ENCODE measurements around the gene PLA2G4E. TPM values are rescaled to one million over a fixed set of nuclear protein-coding genes. Genes with fewer than 3 reads are reported as not detected.

The PLA2G4E gene
- total RNA-seq, 8 experiments from 2014 or later, result 0.08 to 0.52 (median 0.28) TPM; not detected in 4

- 40 to 100% (median 85%) methylated on average over 1 to 4 of the region's 5 CpGs; no CpG with 5 or more reads in 2 of the 10 experiments for WGBS, 10 experiments
Observed at GRCh38 chr15:41935566-41936020, 85.2 kb downstream of the PLA2G4E start.

GRCh38 chr15:41934843-41935242 is 86.0 kb downstream of the PLA2G4E start:
- WGBS, 10 experiments, result 81 to 100% (median 91%) methylated on average over 1 to 4 of the region's 4 CpGs; no CpG with 5 or more reads in 6 of the 10 experiments
- Histone ChIP-seq H3K4me1 (replicated peaks in 1 of 2) (peaks cover 0 to 3% of the 10 kb centered on the region in 2 donors), H3K4me3 (no peak overlapping the region), H3K27ac (no peak overlapping the region)
- in situ Hi-C loops (cut with MboI; ENCODE audit: low pct_unique_long_range_greater_than_20kb in 2 of 9, low sequenced_read_pairs in 9 of 9, unreplicated experiment in 9 of 9), result no loop called here
- ATAC-seq (replicated peaks in 6 of 8), result no peak

More at GRCh38 chr15:41935566-41936020, 85.2 kb downstream of the PLA2G4E start:
- in situ Hi-C loops (cut with MboI; ENCODE audit: low pct_unique_long_range_greater_than_20kb in 2 of 9, low sequenced_read_pairs in 9 of 9, unreplicated experiment in 9 of 9), result no loop called here
- Histone ChIP-seq H3K4me1 (replicated peaks in 1 of 2) (peaks cover 0 to 3% of the 10 kb centered on the region in 2 donors), H3K4me3 (no peak overlapping the region), H3K27ac (no peak overlapping the region)
- ATAC-seq (replicated peaks in 6 of 8), result no peak

- peak in 2 of 8 experiments; percentile 14 to 45 for ATAC-seq (replicated peaks in 6 of 8)
- Histone ChIP-seq H3K4me1 (replicated peaks in 1 of 2) (peaks cover 0 to 3% of the 10 kb centered on the region in 2 donors), H3K27ac (no peak overlapping the region), H3K4me3 (no peak overlapping the region)
- in situ Hi-C loops (cut with MboI; ENCODE audit: low pct_unique_long_range_greater_than_20kb in 2 of 9, low sequenced_read_pairs in 9 of 9, unreplicated experiment in 9 of 9), result no loop called here
- WGBS, 10 experiments, result 0 to 75% (median 55%) methylated on average over 2 to 6 of the region's 10 CpGs; no CpG with 5 or more reads in 3 of the 10 experiments
Observed at GRCh38 chr15:41933771-41934170, 87.1 kb downstream of the PLA2G4E start.

GRCh38 chr15:41933326-41933725 is 87.5 kb downstream of the PLA2G4E start:
- in situ Hi-C loops (cut with MboI; ENCODE audit: low pct_unique_long_range_greater_than_20kb in 2 of 9, low sequenced_read_pairs in 9 of 9, unreplicated experiment in 9 of 9), result no loop called here
- 73 to 100% (median 80%) methylated on average over 1 to 7 of the region's 7 CpGs; no CpG with 5 or more reads in 1 of the 10 experiments for WGBS, 10 experiments
- no peak for ATAC-seq (replicated peaks in 6 of 8)
- H3K27ac ChIP-seq, result no peak overlapping the region
- no peak overlapping the region for H3K4me3 ChIP-seq
- peaks cover 0 to 3% of the 10 kb centered on the region in 2 donors for H3K4me1 ChIP-seq (replicated peaks in 1 of 2)

GRCh38 chr15:41932511-41933289 is 88.1 kb downstream of the PLA2G4E start:
- in situ Hi-C loops (cut with MboI; ENCODE audit: low pct_unique_long_range_greater_than_20kb in 2 of 9, low sequenced_read_pairs in 9 of 9, unreplicated experiment in 9 of 9), result no loop called here
- no peak for ATAC-seq (replicated peaks in 6 of 8)

GRCh38 chr15:41932101-41932500 is 88.7 kb downstream of the PLA2G4E start:
- 84 to 100% (median 98%) methylated on average over 3 to 8 of the region's 9 CpGs; no CpG with 5 or more reads in 4 of the 10 experiments for WGBS, 10 experiments
- in situ Hi-C loops (cut with MboI; ENCODE audit: low pct_unique_long_range_greater_than_20kb in 2 of 9, low sequenced_read_pairs in 9 of 9, unreplicated experiment in 9 of 9), result no loop called here
- ATAC-seq (replicated peaks in 6 of 8), result no peak
- Histone ChIP-seq H3K4me1 (replicated peaks in 1 of 2) (peaks cover 0 to 3% of the 10 kb centered on the region in 2 donors), H3K27ac (no peak overlapping the region), H3K4me3 (no peak overlapping the region)

More at GRCh38 chr15:41932511-41933289, 88.1 kb downstream of the PLA2G4E start:
- WGBS, 10 experiments, result 25 to 93% (median 63%) methylated on average over 2 to 11 of the region's 16 CpGs; no CpG with 5 or more reads in 2 of the 10 experiments
- peaks cover 0 to 3% of the 10 kb centered on the region in 2 donors for H3K4me1 ChIP-seq (replicated peaks in 1 of 2)
- H3K27ac ChIP-seq, result no peak overlapping the region
- no peak overlapping the region for H3K4me3 ChIP-seq

Other genes starting within 250 kb of the PLA2G4E start
- 10 to 100 TPM in 7 of 8 experiments, 1 to 10 TPM in 1; 9.9 to 25.8 (median 14.3) TPM for gene MAPKBP1, start 246.6 kb downstream of the PLA2G4E start, total RNA-seq
- gene JMJD7, start 192.9 kb downstream of the PLA2G4E start, total RNA-seq, result 1 to 10 TPM; 4.0 to 8.8 (median 5.7) TPM
- gene PLA2G4B, start 182.2 kb downstream of the PLA2G4E start, total RNA-seq, result 1 to 10 TPM; 1.1 to 7.7 (median 3.6) TPM
- gene SPTBN5, start 127.0 kb downstream of the PLA2G4E start, total RNA-seq, result 1 to 10 TPM in 2 of 8 experiments, under 1 TPM in 6; 0.18 to 2.3 (median 0.72) TPM
- gene EHD4, start 48.5 kb downstream of the PLA2G4E start, total RNA-seq, result 10 to 100 TPM in 2 of 8 experiments, 1 to 10 TPM in 6; 3.6 to 45.8 (median 6.6) TPM
- gene PLA2G4D, start 73.5 kb upstream of the PLA2G4E start, total RNA-seq, result under 1 TPM in 5 of 8 experiments, not detected in 3; 0.08 to 0.76 (median 0.32) TPM
- 1 to 10 TPM in 2 of 8 experiments, under 1 TPM in 4, not detected in 2; 0.04 to 1.8 (median 0.42) TPM for gene PLA2G4F, start 135.6 kb upstream of the PLA2G4E start, total RNA-seq
- 10 to 100 TPM; 31.6 to 85.4 (median 46.4) TPM for gene VPS39, start 187.3 kb upstream of the PLA2G4E start, total RNA-seq

Measured in motor neuron (in vitro differentiated cells).